H1 (cell line): ENCODE results near the gene DPPA5.

ENCODE experiments used
- ASH2L ChIP-seq: fragments of 200-600, 300-600 bp; sonication (generic); IDR thresholded peaks from one replicate; pipeline ENCODE4 v1.7.1; 2017; ENCODE audit warnings: low read length
- ATF3 ChIP-seq: IDR thresholded peaks from 2 replicates; pipeline ENCODE4 v1.6.1; 2011; ENCODE audit warnings: low read depth, mild to moderate bottlenecking, low read length; ENCODE audit not compliant: insufficient read depth
- CBX8 ChIP-seq: fragments of 300-800, 300-1000 bp; sonication (generic); IDR thresholded peaks from 2 replicates; pipeline ENCODE4 v1.7.1; 2016; ENCODE audit warnings: low read depth, low read length, borderline replicate concordance
- CTCF ChIP-seq, 3 experiments: IDR thresholded peaks; 1 replicate in 2 of 3; 2 replicates in 1 of 3; pipeline versions ENCODE4 v1.5.1 to v1.6.1; 2011; ENCODE audit warnings: low read length in 3 of 3, mild to moderate bottlenecking in 3 of 3, inconsistent platforms in 2 of 3, low read depth in 1 of 3, moderate library complexity in 1 of 3; ENCODE audit not compliant: insufficient read depth in 1 of 3; ENCODE audit errors: control extremely low read depth in 1 of 3
- E2F6 ChIP-seq: IDR thresholded peaks from 2 replicates; pipeline ENCODE4 v1.6.1; 2012; ENCODE audit warnings: inconsistent platforms
- JUN ChIP-seq: IDR thresholded peaks from 2 replicates; pipeline ENCODE4 v1.6.1; 2011; ENCODE audit warnings: low read depth, mild to moderate bottlenecking, improper control_type of control experiment, low read length
- POLR2AphosphoS5 ChIP-seq: IDR thresholded peaks from 2 replicates; pipeline ENCODE4 v1.6.1; 2011; ENCODE audit warnings: low read depth, low read length
- SIN3A ChIP-seq, 2 experiments: IDR thresholded peaks in 1 of 2; conservative IDR thresholded peaks in 1 of 2; 2 replicates each; pipeline ENCODE4 v1.6.1; 2011 to 2012; ENCODE audit warnings: low read length in 2 of 2, improper control_type of control experiment in 1 of 2, low read depth in 1 of 2, mild to moderate bottlenecking in 1 of 2

DNA sequence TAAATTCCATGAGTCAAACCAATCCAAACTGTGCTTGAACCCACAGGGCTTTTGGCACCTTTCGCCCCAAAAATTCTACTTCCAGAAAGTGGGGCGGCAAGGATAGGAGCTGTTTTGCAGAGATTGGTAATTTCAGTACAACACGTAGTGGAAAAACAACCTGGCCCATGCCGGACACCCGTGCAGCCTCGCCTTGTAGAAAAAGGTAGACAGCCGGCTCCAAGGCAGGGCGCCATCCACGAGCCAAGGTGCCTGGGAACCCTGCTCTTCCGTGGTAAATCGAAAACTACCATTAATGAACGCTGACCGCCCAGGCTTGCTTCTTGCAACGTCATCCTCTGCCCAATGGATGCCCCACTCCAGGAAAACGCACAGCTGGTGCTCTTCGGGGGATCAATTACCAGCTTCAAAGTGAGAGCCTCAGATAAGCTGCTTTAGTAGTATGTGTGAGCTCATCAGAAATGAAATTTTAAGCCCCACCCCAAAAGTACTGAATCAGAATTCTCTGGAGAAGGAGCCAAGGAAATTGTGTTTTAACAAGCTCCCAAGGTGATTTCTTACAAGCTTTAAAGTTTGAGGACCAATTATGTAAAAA is 13.8 kb upstream of the DPPA5 start:
- TF ChIP-seq POLR2AphosphoS5 (no peak), CTCF (IDR thresholded peaks at IDR 0.05; ENCODE audit: control extremely low read depth in 1 of 3, insufficient read depth in 1 of 3, low read depth in 1 of 3, low read length in 3 of 3) (no peak), SIN3A (conservative IDR thresholded peaks at IDR 0.05 in 1 of 2, IDR thresholded peaks at IDR 0.05 in 1 of 2; ENCODE audit: low read depth in 1 of 2, low read length in 2 of 2) (no peak), CBX8 (no peak), E2F6 (no peak), JUN (no peak), ATF3 (no peak), ASH2L (no peak)
